GM21447 (cell line): ENCODE data around the gene AHNAK2.

Source experiments
- ATAC-seq: cut with Tn5 transposase; IDR thresholded peaks from one replicate; pipeline ENCODE4 v1.9.1; 2021; ENCODE audit not compliant: unreplicated experiment

Gene AHNAK2

GRCh38 chr14:104986487-104987164 is 8.5 kb upstream of the AHNAK2 start:
- ATAC-seq: no peak

- ATAC-seq: peak; percentile 94
Measured at GRCh38 chr14:104985675-104986486, 7.7 kb upstream of the AHNAK2 start, which contains the start of gene CLBA1. TSS of gene CLBA1 (plus strand) at chr14:104985788. CDS start at chr14:104986432, 644 bp downstream.

GRCh38 chr14:104984056-104984894 is 6.1 kb upstream of the AHNAK2 start:
- ATAC-seq: no peak

- no peak for ATAC-seq
Measured at GRCh38 chr14:104983231-104983721, 5.1 kb upstream of the AHNAK2 start.

- no peak for ATAC-seq
Measured at GRCh38 chr14:104982548-104983230, 4.5 kb upstream of the AHNAK2 start.

GRCh38 chr14:104981699-104982541 is 3.7 kb upstream of the AHNAK2 start:
- no peak for ATAC-seq

- no peak for ATAC-seq
Measured at GRCh38 chr14:104980611-104981531, 2.7 kb upstream of the AHNAK2 start.

- ATAC-seq: no peak
Measured at GRCh38 chr14:104979758-104980610, 1.8 kb upstream of the AHNAK2 start.

- ATAC-seq: no peak
Measured at GRCh38 chr14:104978746-104979691, 845 bp upstream of the AHNAK2 start.

- ATAC-seq: no peak
Measured at GRCh38 chr14:104977008-104977680, 1.0 kb downstream of the AHNAK2 start.

GRCh38 chr14:104976198-104977007 is 1.8 kb downstream of the AHNAK2 start:
- ATAC-seq: no peak

GRCh38 chr14:104975481-104976197 is 2.5 kb downstream of the AHNAK2 start:
- no peak for ATAC-seq

- ATAC-seq: no peak
Measured at GRCh38 chr14:104974665-104975390, 3.3 kb downstream of the AHNAK2 start.

GRCh38 chr14:104974146-104974541 is 4.0 kb downstream of the AHNAK2 start:
- ATAC-seq: no peak
